K562 (cell line): ENCODE results near the gene SMYD2. TPM values are rescaled to one million over a fixed set of nuclear protein-coding genes. Genes with fewer than 3 reads are reported as not detected.
A peak's percentile ranks its signal among the peaks of the same experiment; 100 is the strongest.

Source experiments
- CREB3 ChIP-seq: fragments of 450-650 bp; conservative IDR thresholded peaks from 2 replicates; pipeline ENCODE4 v1.6.1; 2016; ENCODE audit warnings: missing genetic modification characterization, low read depth, mild to moderate bottlenecking, missing compliant biosample characterization, moderate library complexity
- SMAD1 ChIP-seq: fragments of 150-350 bp; IDR thresholded peaks from 2 replicates; pipeline ENCODE4 v1.6.1; 2014; ENCODE audit warnings: low read length, low read depth; ENCODE audit not compliant: partially characterized antibody
- polyA plus RNA-seq, 8 experiments: library from polyadenylated mRNA; depleted of rRNA in 4 of 8; stranded (reverse) in 5 of 8; unstranded in 3 of 8; fragments of >200 nt; fragmentation: Nextera tagmentation in 2 of 8; fragmentation: Illumina TruSeq in 1 of 8; extraction: Ambion mirVana in 2 of 8; extraction: Trizol in 1 of 8; gene quantifications; 2 replicates each; pipeline versions ENCODE4 v1.2.1 to v1.2.3, GENCODE V29; 2011 to 2014; ENCODE audit warnings: inconsistent platforms in 1 of 8, missing spikeins in 1 of 8
- total RNA-seq, 7 experiments: library from RNA; depleted of rRNA in 6 of 7; stranded (reverse); fragments of >200 nt in 6 of 7; fragmentation: Illumina TruSeq in 2 of 7; extraction: Trizol in 2 of 7; gene quantifications; 2 replicates each; pipeline versions ENCODE4 v1.2.1 to v1.2.3, GENCODE V29; 2011 to 2021; ENCODE audit warnings: low replicate concordance in 1 of 7
- TF ChIP-seq, protein P1 (sequence below), 2 experiments: fragments of 450-650 bp; formaldehyde crosslinking in 1 of 2; IDR thresholded peaks; 2 replicates each; pipeline versions ENCODE4 v1.4.0 to v1.6.1; 2014 to 2020; ENCODE audit warnings: mild to moderate bottlenecking in 2 of 2, borderline replicate concordance in 1 of 2, low read depth in 1 of 2

SMYD2 gene
- total and polyA plus RNA-seq, 9 of the 15 experiments (the other 6 are each of a cell fraction or from before 2014, with no cell fraction given), result 13.8 to 81.3 (median 39.9) TPM

GRCh38 chr1:214331827-214332423, 51.0 kb downstream of the SMYD2 start (continued):
- no peak for TF ChIP-seq SMAD1
- TF ChIP-seq, protein P1, sequence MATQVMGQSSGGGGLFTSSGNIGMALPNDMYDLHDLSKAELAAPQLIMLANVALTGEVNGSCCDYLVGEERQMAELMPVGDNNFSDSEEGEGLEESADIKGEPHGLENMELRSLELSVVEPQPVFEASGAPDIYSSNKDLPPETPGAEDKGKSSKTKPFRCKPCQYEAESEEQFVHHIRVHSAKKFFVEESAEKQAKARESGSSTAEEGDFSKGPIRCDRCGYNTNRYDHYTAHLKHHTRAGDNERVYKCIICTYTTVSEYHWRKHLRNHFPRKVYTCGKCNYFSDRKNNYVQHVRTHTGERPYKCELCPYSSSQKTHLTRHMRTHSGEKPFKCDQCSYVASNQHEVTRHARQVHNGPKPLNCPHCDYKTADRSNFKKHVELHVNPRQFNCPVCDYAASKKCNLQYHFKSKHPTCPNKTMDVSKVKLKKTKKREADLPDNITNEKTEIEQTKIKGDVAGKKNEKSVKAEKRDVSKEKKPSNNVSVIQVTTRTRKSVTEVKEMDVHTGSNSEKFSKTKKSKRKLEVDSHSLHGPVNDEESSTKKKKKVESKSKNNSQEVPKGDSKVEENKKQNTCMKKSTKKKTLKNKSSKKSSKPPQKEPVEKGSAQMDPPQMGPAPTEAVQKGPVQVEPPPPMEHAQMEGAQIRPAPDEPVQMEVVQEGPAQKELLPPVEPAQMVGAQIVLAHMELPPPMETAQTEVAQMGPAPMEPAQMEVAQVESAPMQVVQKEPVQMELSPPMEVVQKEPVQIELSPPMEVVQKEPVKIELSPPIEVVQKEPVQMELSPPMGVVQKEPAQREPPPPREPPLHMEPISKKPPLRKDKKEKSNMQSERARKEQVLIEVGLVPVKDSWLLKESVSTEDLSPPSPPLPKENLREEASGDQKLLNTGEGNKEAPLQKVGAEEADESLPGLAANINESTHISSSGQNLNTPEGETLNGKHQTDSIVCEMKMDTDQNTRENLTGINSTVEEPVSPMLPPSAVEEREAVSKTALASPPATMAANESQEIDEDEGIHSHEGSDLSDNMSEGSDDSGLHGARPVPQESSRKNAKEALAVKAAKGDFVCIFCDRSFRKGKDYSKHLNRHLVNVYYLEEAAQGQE (IDR thresholded peaks at IDR 0.05; ENCODE audit: borderline replicate concordance), result 0 out of 2 replicates have a peak, but pooled peaks have one; percentile 42
- TF ChIP-seq, protein P1 (CRISPR knock-in tag; IDR thresholded peaks at IDR 0.05; ENCODE audit: low read depth), result no peak
- no peak for TF ChIP-seq CREB3 (tag)
